Pancreas (tissue), 10 donors: ENCODE results near the gene CCSER1. TPM values are rescaled to one million over a fixed set of nuclear protein-coding genes. Genes with fewer than 3 reads are reported as not detected.

Experiments
- ATAC-seq, 4 donors: fragments of 200-7000 bp; cut with Tn5 transposase; one replicate each; pipeline versions ENCODE4 v1.8.0 to v1.9.1; 2020; ENCODE audit warnings: mild to moderate bottlenecking in 4 of 4, moderate library complexity in 4 of 4
- DNase-seq, 6 donors: peaks; one replicate each; pipeline ENCODE4 v3.0.0-alpha.2; 2020
- FAIRE-seq: peaks from 2 replicates; lab custom pipeline; 2012; peaks lifted over from hg19 to GRCh38; lab: Jason Lieb, UNC
- H3K27ac ChIP-seq, 4 donors: fragments of 200-600 bp; sonication (generic); 1 replicate in 3 of 4; 2 replicates in 1 of 4; pipeline versions ENCODE4 v1.5.0 to v1.8.0; 2020
- H3K27me3 ChIP-seq, 4 donors: fragments of 200-600 bp; one replicate each; pipeline ENCODE4 v1.8.0; 2021
- H3K36me3 ChIP-seq, 3 donors: fragments of 200-600 bp; sonication (generic) in 1 of 3; one replicate each; pipeline versions ENCODE4 v1.5.0 to v1.8.0; 2020 to 2021
- H3K4me1 ChIP-seq, 3 donors: fragments of 200-600 bp; one replicate each; pipeline ENCODE4 v1.8.0; 2021
- H3K4me3 ChIP-seq, 4 donors: fragments of 200-600 bp; sonication (generic) in 2 of 4; one replicate each; pipeline versions ENCODE4 v1.5.0 to v1.8.0; 2020 to 2021
- H3K9me3 ChIP-seq, 4 donors: fragments of 200-600 bp; one replicate each; pipeline ENCODE4 v1.8.0; 2021
- WGBS, 2 donors: extraction: QIAGEN DNeasy Blood & Tissue Kit; methylation state at CpG; one replicate each; pipeline ENCODE4 v1.1.7; 2013; 5-methylcytosine and 5-hydroxymethylcytosine counted together
- intact Hi-C, 3 donors: fragments of 100-400 bp; cut with DNase I; formaldehyde crosslinking; loops; one replicate each; pipeline versions ENCODE4 v1.11.1 to v1.14.2; 2022
- polyA plus RNA-seq, 2 donors: library from polyadenylated mRNA; stranded (reverse); fragments of 200-250 nt; gene quantifications; one replicate each; pipeline ENCODE4 v1.2.3, GENCODE V29; 2013
- total RNA-seq, 6 donors: library from RNA; stranded (reverse); fragmentation: NEBNext Ultra II Directional in 4 of 6; extraction: Animal tissue kit (Norgen Biotek cat#: 25700) in 4 of 6; gene quantifications; one replicate each; pipeline versions ENCODE4 v1.2.1 to v1.2.4, GENCODE V29; 2021 to 2023
- TF ChIP-seq, protein P1 (sequence below), 4 donors: fragments of 200-600 bp; sonication (generic) in 3 of 4; IDR thresholded peaks; one replicate each; pipeline versions ENCODE4 v1.5.0 to v1.8.0; 2021; ENCODE audit warnings: antibody characterized with exemption in 4 of 4
- donor health status: healthy with polysubstance abuse.
- donor health status: DM: no; HTN: no; CAD: no; lungs with moderate emphysema.
- donor health status: DM: no; HTN: no; CAD: no.
- donor health status: control.
- donor health status: control.
- donor health status: Bipolar disorder and iron deficiency.
- donor health status: DM: yes; HTN: yes; CAD: no.
- donor health status: DM: no; HTN: no; CAD: no.
- donor health status: DM: no; HTN: no; CAD: no.
- donor health status: DM: yes; HTN: yes; CAD: no.

Gene CCSER1
- total and polyA plus RNA-seq, 8 donors: 0.99 to 12.7 (median 5.1) TPM

DNA sequence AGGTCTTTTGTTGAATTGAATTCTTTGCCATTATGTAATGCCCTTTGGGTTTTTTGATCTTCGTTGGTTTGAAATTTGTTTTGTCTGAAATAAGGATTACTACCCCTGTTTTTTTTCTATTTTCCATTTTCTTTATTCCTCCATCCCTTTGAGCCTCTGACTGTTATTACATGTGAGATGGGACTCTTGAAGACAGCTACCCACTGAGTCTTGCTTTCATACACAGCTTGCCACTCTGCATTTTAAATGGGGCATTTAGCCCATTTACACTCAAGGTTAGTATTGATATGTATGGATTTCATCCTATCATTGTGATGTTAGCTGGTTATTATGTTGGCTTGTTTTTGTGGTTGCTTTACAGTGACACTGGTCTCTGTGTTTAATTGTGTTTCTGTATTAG lies 1440.4 kb downstream of the CCSER1 start:
- FAIRE-seq (no peak), DNase-seq (no peak), ATAC-seq (no peak)
- Histone ChIP-seq H3K4me3 (no peak overlapping the region), H3K9me3 (no peaks in the 10 kb centered on the region), H3K36me3 (no peaks in the 10 kb centered on the region), H3K27me3 (no peaks in the 10 kb centered on the region), H3K4me1 (no peaks in the 10 kb centered on the region), H3K27ac (no peak overlapping the region)
- TF ChIP-seq, protein P1, sequence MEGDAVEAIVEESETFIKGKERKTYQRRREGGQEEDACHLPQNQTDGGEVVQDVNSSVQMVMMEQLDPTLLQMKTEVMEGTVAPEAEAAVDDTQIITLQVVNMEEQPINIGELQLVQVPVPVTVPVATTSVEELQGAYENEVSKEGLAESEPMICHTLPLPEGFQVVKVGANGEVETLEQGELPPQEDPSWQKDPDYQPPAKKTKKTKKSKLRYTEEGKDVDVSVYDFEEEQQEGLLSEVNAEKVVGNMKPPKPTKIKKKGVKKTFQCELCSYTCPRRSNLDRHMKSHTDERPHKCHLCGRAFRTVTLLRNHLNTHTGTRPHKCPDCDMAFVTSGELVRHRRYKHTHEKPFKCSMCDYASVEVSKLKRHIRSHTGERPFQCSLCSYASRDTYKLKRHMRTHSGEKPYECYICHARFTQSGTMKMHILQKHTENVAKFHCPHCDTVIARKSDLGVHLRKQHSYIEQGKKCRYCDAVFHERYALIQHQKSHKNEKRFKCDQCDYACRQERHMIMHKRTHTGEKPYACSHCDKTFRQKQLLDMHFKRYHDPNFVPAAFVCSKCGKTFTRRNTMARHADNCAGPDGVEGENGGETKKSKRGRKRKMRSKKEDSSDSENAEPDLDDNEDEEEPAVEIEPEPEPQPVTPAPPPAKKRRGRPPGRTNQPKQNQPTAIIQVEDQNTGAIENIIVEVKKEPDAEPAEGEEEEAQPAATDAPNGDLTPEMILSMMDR (IDR thresholded peaks at IDR 0.05): no peak
- 52 to 64% methylated on average over 1 of the region's 1 CpG for WGBS, 2 donors
- intact Hi-C loops: no loop called here

DNA sequence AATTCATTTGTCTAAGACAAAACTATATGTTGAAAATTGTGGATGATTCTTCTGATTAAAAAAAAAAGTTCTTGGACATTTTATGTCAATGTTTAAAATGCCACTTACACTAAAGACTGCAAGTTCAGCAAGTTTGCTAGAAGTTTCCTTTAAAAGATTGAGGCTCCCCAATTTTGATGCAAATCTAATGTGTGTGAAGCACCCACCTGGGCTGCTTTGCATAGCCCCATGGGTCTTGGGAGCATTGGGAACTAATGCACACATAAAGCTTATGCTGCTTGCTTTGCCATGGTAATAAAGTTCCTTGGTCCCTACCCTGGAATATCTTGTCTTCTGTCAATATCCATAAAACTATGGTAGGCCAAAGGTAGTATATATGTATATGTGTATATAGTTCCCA lies 1450.7 kb downstream of the CCSER1 start:
- intact Hi-C loops: no loop called here
- DNase-seq (no peak), ATAC-seq (no peak), FAIRE-seq (no peak)
- Histone ChIP-seq H3K4me3 (no peak overlapping the region), H3K27ac (no peak overlapping the region), H3K9me3 (no peaks in the 10 kb centered on the region), H3K4me1 (no peaks in the 10 kb centered on the region), H3K36me3 (no peaks in the 10 kb centered on the region), H3K27me3 (no peaks in the 10 kb centered on the region)
- TF ChIP-seq, protein P1 (IDR thresholded peaks at IDR 0.05): no peak

DNA sequence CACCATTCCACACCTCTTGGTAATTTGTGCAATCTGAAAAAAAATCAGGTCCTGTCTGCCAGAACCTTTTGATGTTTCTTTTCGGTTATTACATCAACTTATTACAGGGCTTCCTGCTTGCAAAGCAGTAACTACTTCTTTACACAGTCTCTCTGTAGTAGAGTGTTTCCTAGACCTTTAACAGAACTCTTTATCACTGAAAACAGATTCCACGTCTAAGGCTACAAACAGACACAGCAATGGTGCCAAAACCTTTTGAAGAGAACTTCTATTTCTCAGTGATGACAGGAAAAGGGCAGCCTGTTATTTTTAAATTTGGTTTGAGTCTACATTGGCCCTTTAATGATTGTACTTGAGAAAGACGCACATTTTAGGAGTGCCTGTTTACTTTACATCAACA lies 1463.1 kb downstream of the CCSER1 start:
- intact Hi-C loops: no loop called here
- FAIRE-seq: no peak

DNA sequence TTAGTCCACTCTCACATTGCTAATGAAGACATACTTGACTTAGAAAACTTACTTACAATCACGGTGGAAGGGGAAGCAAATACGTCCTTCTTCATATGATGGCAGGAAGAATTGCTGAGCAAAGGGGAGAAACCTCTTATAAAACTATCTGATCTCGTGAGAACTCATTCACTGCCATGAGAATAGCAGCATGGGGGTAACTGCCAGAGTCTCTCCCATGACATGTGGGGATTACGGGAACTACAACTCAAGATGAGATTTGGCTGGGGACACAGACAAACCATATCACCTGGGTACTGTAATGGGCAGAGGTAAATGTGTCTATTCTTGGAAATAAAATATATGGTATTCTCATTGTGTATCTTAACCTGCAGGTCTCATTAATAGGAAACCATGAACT lies 1464.9 kb downstream of the CCSER1 start:
- Histone ChIP-seq H3K4me1 (no peaks in the 10 kb centered on the region), H3K27me3 (no peaks in the 10 kb centered on the region), H3K27ac (no peak overlapping the region), H3K9me3 (no peaks in the 10 kb centered on the region), H3K36me3 (no peaks in the 10 kb centered on the region), H3K4me3 (no peak overlapping the region)
- 71 to 82% methylated on average over 4 of the region's 4 CpGs for WGBS, 2 donors
- intact Hi-C loops: no loop called here
- FAIRE-seq: no peak
- no peak for DNase-seq
- TF ChIP-seq, protein P1 (IDR thresholded peaks at IDR 0.05): no peak
- no peak for ATAC-seq

More for the DNA sequence above, 1463.1 kb downstream of the CCSER1 start:
- H3K27ac ChIP-seq: no peak overlapping the region
- no peak overlapping the region for H3K4me3 ChIP-seq
- TF ChIP-seq, protein P1 (IDR thresholded peaks at IDR 0.05): no peak
- no peaks in the 10 kb centered on the region for H3K4me1 ChIP-seq
- no peak for ATAC-seq
- WGBS, 2 donors: 29 to 56% methylated on average over 3 of the region's 3 CpGs
- H3K27me3 ChIP-seq: no peaks in the 10 kb centered on the region
- no peak for DNase-seq
- H3K9me3 ChIP-seq: no peaks in the 10 kb centered on the region
- H3K36me3 ChIP-seq: no peaks in the 10 kb centered on the region

DNA sequence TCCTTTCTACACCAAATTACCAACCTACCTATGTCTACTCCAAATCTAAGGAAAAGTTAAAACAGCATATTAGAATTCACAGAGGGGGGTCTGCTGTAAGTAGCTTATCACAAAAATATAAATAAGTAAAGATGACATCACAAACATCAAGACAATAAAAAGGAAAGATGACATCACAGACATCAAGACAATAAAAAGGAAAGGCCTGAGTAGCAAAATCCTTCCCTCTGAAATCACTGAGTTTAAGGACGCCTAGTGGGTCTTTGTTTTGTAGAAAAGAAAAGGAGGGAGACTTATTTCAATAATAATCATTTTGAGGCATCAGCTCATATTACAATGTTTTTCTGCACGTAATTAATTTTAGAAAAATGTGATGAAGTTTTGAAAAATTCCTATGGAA lies 1469.5 kb downstream of the CCSER1 start:
- intact Hi-C loops: no loop called here
- Histone ChIP-seq H3K36me3 (no peaks in the 10 kb centered on the region), H3K4me3 (no peak overlapping the region), H3K9me3 (no peaks in the 10 kb centered on the region), H3K27ac (no peak overlapping the region), H3K27me3 (no peaks in the 10 kb centered on the region), H3K4me1 (no peaks in the 10 kb centered on the region)
- TF ChIP-seq, protein P1 (IDR thresholded peaks at IDR 0.05): no peak
- ATAC-seq (no peak), DNase-seq (no peak), FAIRE-seq (no peak)
- 40 to 67% methylated on average over 2 of the region's 2 CpGs for WGBS, 2 donors
